Neural cell (in vitro differentiated cells): Measurements from ENCODE around the gene WDR81.

Source experiments
- CTCF ChIP-seq: fragments of 450-650 bp; IDR thresholded peaks from 2 replicates; pipeline ENCODE4 v1.5.1; 2014; ENCODE audit warnings: antibody characterized with exemption, mild to moderate bottlenecking, moderate library complexity; ENCODE audit not compliant: poor library complexity, severe bottlenecking
- EP300 ChIP-seq: fragments of 450-650 bp; conservative IDR thresholded peaks from 2 replicates; pipeline ENCODE4 v1.6.1; 2014; ENCODE audit warnings: antibody characterized with exemption, mild to moderate bottlenecking, moderate library complexity; ENCODE audit not compliant: poor library complexity, severe bottlenecking
- EZH2 ChIP-seq: fragments of 200-600, 300-800 bp; shearing (Covaris generic), sonication (generic); IDR thresholded peaks from 2 replicates; pipeline ENCODE4 v1.6.1; 2014; ENCODE audit warnings: antibody characterized with exemption, low read length, borderline replicate concordance, mild to moderate bottlenecking; ENCODE audit not compliant: insufficient read depth, poor library complexity, severe bottlenecking
- MXI1 ChIP-seq: fragments of 450-650 bp; conservative IDR thresholded peaks from 2 replicates; pipeline ENCODE4 v1.6.1; 2014; ENCODE audit warnings: antibody characterized with exemption, mild to moderate bottlenecking; ENCODE audit not compliant: poor library complexity, severe bottlenecking
- POLR2AphosphoS5 ChIP-seq: IDR thresholded peaks from 2 replicates; pipeline ENCODE4 v1.6.1; 2012
- RAD21 ChIP-seq: fragments of 450-650 bp; conservative IDR thresholded peaks from 2 replicates; pipeline ENCODE4 v1.6.1; 2014; ENCODE audit warnings: antibody characterized with exemption, mild to moderate bottlenecking, moderate library complexity
- SMC3 ChIP-seq: fragments of 450-650 bp; conservative IDR thresholded peaks from 2 replicates; pipeline ENCODE4 v1.6.1; 2014; ENCODE audit warnings: antibody characterized with exemption, mild to moderate bottlenecking, moderate library complexity; ENCODE audit not compliant: poor library complexity
- TAF1 ChIP-seq: IDR thresholded peaks from 2 replicates; pipeline ENCODE4 v1.6.1; 2012; ENCODE audit warnings: low read depth

GRCh38 chr17:1752425-1753262 lies 28.1 kb downstream of the WDR81 start:
- TF ChIP-seq TAF1 = no peak
- no peak for TF ChIP-seq CTCF
- no peak for TF ChIP-seq SMC3
- no peak for TF ChIP-seq EP300
- TF ChIP-seq EZH2 = no peak
- TF ChIP-seq RAD21 = no peak
- TF ChIP-seq POLR2AphosphoS5 = no peak
- TF ChIP-seq MXI1 = no peak
